Effector CD4-positive, alpha-beta T cell (primary cell): Measurements from ENCODE around the gene CASP9.

Experiments
- DNase-seq: peaks from one replicate; pipeline ENCODE4 v3.0.0-alpha.2; 2020

Gene CASP9

GRCh38 chr1:15444468-15445389, 79.3 kb downstream of the CASP9 start:
- no peak for DNase-seq

- no peak for DNase-seq
Observed at GRCh38 chr1:15443281-15443680, 80.7 kb downstream of the CASP9 start.

DNA sequence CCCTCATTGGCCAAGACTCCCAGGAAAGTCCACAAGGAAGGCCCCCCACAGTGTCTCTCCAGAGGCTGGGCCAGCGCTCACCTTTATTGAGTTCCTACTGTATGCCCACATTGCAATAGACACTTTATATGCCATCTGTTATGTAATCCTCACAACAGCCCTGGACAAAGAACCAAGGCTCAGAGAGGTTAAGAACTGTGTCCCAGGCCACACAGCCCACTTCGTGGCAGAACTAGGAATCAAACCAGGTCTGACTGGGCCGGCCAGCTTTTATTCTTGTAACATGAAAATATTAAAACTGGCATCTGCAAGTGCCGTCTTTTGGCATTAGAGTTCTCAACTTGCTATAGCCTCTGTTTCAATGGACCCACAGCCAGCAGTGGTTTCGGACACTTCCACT, 81.3 kb downstream of the CASP9 start:
- DNase-seq: no peak

DNA sequence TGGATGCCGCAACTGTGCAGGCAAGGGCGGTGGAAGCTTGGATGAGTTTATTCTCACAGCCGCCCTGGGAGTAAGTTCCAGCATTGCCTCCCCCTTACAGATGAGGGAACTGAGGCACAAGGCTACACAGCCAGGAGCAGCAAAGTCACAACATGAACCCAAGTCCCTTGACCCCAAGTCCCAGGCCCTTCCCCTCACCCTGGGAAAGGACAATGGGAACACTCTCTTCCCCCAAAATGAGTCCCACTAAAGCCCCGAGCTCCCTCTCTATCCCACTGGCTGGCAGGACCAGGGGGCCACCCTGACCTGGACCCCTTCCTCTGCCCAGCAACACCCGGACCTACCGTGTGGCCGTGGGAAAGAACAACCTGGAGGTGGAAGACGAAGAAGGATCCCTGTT, 81.9 kb downstream of the CASP9 start:
- no peak for DNase-seq
